ENCODE data around the gene ABCD1. TPM values are rescaled to one million over a fixed set of nuclear protein-coding genes. Genes with fewer than 3 reads are reported as not detected.
"Not testable (repeated sequence)": the region's sequence is repeated elsewhere in the genome, so short reads cannot be mapped to it uniquely, and the experiment has no call there.

ABCD1 gene
- total RNA-seq, 1 experiment from 2014 or later: 44.4 TPM

DNA sequence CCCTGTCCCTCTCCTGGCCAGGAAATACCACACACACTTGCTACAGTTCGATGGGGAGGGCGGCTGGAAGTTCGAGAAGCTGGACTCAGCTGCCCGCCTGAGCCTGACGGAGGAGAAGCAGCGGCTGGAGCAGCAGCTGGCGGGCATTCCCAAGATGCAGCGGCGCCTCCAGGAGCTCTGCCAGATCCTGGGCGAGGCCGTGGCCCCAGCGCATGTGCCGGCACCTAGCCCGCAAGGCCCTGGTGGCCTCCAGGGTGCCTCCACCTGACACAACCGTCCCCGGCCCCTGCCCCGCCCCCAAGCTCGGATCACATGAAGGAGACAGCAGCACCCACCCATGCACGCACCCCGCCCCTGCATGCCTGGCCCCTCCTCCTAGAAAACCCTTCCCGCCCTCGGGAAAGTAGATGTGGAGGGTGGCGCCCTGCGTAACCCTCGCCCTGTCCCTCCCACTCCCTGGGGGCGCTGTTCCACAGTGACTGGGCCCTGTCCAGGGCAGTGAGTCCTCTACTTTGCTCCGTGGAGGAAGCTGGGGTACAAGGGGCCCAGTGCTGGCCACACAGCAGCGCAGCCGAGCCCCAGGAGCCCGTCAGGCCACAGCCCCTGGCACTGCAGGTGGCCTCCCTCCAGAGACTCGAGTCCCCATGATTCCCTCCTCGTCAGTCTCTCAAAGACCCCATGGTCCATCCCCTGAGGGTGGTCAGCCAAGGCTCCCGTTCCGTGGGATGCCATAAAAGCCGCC lies 19.0 kb downstream of the ABCD1 start:
- CTCF ChIA-PET; H3K4me3 ChIP-seq (ENCODE audit: low read length); H3K9ac ChIP-seq (ENCODE audit: low read length); intact Hi-C loops (cut with micrococcal nuclease); H3F3A ChIP-seq (ENCODE audit: low read length, unreplicated experiment); H3K9me2 ChIP-seq (replicated peaks; ENCODE audit: low read length); H3K4me1 ChIP-seq (ENCODE audit: insufficient read depth, low read length); H3K27ac ChIP-seq (ENCODE audit: low read length); H3K36me3 ChIP-seq (ENCODE audit: low read depth, low read length); POLR2A ChIA-PET (ENCODE audit: unreplicated experiment); H2AFZ ChIP-seq (ENCODE audit: low read length); BruUV-seq (replicated peaks); H3K79me2 ChIP-seq (ENCODE audit: low read length); H3K27me3 ChIP-seq (ENCODE audit: low read length); H4K20me1 ChIP-seq (ENCODE audit: low read length); H3K9me3 ChIP-seq (ENCODE audit: low read length): not testable (repeated sequence)
- ATAC-seq: peak; percentile 24; the same call in 1 of the 2 replicates
- H3K4me2 ChIP-seq (ENCODE audit: low read length): peak overlapping the region; percentile 28; the same call in 1 of the 2 replicates
- DNase-seq: peak; percentile 43

DNA sequence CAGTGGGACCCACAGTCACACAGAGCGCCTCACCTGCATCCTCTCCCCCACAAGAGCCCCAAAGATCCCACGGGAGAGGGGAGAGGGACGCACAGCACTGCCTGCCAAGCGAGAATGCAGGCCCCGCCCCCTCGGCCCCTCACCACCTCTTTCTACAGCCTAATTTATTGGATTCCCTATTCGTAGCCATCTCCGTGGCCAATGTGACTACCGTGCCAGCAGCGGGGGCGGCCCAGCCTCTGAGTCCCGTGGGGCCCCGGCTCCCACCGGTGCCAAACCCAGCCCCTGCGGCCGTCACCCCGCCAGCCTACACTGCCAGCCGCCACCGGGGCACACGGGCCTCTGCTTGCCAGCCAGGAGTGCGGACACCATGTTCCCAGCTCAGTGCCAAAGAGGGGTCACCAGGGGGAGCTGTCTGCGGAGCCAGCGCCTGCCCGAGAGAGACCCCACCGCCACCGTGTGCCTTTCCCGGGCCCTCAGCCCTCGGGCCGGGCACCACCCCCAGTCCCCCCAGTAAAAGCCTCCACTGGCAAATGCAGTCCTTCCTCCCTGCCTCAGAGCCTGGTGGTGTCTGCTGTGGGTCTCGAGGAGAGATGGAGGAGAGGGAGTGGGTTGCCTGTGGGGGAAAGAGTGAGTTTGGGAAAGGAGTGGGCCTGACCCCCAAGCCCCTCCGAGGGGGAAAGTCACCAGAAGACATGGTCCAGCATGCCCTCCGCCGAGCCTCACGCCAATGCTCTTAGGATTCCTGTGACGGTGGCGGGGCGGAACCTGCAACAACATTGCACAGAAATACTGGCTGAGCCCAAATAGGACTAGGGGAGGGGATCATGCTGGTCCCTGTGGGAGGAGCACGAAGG lies 19.8 kb downstream of the ABCD1 start:
- Histone ChIP-seq H3K36me3 (ENCODE audit: low read depth, low read length) (no peaks in the 10 kb centered on the region), H3K4me1 (ENCODE audit: insufficient read depth, low read length) (no peaks in the 10 kb centered on the region), H3K27me3 (ENCODE audit: low read length) (no peaks in the 10 kb centered on the region), H2AFZ (ENCODE audit: low read length) (no peak overlapping the region), H3K9me3 (ENCODE audit: low read length) (no peaks in the 10 kb centered on the region), H3K9ac (ENCODE audit: low read length) (no peak overlapping the region), H3K79me2 (ENCODE audit: low read length) (no peaks in the 10 kb centered on the region), H3K4me3 (ENCODE audit: low read length) (no peak overlapping the region), H3K4me2 (ENCODE audit: low read length) (peak overlapping the region; percentile 28; the same call in 1 of the 2 replicates), H3K27ac (ENCODE audit: low read length) (no peak overlapping the region), H3F3A (ENCODE audit: low read length, unreplicated experiment) (no peaks in the 10 kb centered on the region), H3K9me2 (replicated peaks; ENCODE audit: low read length) (no peaks in the 10 kb centered on the region), H4K20me1 (ENCODE audit: low read length) (no peaks in the 10 kb centered on the region)
- CTCF ChIA-PET: no interaction called here
- peak; percentile 7 for DNase-seq
- no TSS peak for BruUV-seq (replicated peaks)
- TF ChIP-seq, protein P1, sequence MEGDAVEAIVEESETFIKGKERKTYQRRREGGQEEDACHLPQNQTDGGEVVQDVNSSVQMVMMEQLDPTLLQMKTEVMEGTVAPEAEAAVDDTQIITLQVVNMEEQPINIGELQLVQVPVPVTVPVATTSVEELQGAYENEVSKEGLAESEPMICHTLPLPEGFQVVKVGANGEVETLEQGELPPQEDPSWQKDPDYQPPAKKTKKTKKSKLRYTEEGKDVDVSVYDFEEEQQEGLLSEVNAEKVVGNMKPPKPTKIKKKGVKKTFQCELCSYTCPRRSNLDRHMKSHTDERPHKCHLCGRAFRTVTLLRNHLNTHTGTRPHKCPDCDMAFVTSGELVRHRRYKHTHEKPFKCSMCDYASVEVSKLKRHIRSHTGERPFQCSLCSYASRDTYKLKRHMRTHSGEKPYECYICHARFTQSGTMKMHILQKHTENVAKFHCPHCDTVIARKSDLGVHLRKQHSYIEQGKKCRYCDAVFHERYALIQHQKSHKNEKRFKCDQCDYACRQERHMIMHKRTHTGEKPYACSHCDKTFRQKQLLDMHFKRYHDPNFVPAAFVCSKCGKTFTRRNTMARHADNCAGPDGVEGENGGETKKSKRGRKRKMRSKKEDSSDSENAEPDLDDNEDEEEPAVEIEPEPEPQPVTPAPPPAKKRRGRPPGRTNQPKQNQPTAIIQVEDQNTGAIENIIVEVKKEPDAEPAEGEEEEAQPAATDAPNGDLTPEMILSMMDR (conservative IDR thresholded peaks at IDR 0.05; ENCODE audit: low read depth, low read length): peak; percentile 40; the same call in 1 of the 2 replicates
- no peak for TF ChIP-seq EZH2 (IDR thresholded peaks at IDR 0.05; ENCODE audit: low read length, unreplicated experiment)
- intact Hi-C loops (cut with micrococcal nuclease): no loop called here
- 0 out of 2 replicates have a peak, but pooled peaks have one; percentile 24 for ATAC-seq
- POLR2A ChIA-PET (ENCODE audit: unreplicated experiment): no interaction called here

DNA sequence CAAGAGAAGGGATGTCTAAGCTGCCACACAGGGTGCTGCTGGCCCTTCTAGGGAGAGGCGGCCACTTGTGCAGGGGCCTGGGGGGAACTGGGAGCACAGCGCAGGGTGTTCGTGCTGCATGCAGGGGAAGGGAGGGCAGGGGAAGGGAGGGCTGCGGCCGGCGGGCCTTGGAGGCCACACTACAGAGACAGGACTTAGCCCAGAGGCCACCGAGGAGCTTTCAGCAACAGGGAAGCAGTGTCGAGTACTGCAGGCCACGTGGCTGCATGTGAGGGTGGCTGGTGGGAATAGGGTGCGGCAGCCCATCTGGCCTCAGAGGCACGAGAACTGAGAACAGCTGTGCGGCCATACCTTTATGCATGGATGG lies 20.4 kb downstream of the ABCD1 start:
- H3K27ac ChIP-seq (ENCODE audit: low read length); H3K9ac ChIP-seq (ENCODE audit: low read length); H3K4me3 ChIP-seq (ENCODE audit: low read length); CTCF ChIA-PET; H3K27me3 ChIP-seq (ENCODE audit: low read length); H3K79me2 ChIP-seq (ENCODE audit: low read length); H3K9me3 ChIP-seq (ENCODE audit: low read length); H4K20me1 ChIP-seq (ENCODE audit: low read length); H3K4me1 ChIP-seq (ENCODE audit: insufficient read depth, low read length); H3F3A ChIP-seq (ENCODE audit: low read length, unreplicated experiment); intact Hi-C loops (cut with micrococcal nuclease); ATAC-seq; H3K36me3 ChIP-seq (ENCODE audit: low read depth, low read length); H2AFZ ChIP-seq (ENCODE audit: low read length); BruUV-seq (replicated peaks); DNase-seq; POLR2A ChIA-PET (ENCODE audit: unreplicated experiment); H3K4me2 ChIP-seq (ENCODE audit: low read length); H3K9me2 ChIP-seq (replicated peaks; ENCODE audit: low read length): not testable (repeated sequence)
